ENCODE data around the gene IQCC. TPM values are rescaled to one million over a fixed set of nuclear protein-coding genes. Genes with fewer than 3 reads are reported as not detected.

Gene IQCC
- total and polyA plus RNA-seq, 8 donors = 1.9 to 8.7 (median 7.9) TPM

DNA sequence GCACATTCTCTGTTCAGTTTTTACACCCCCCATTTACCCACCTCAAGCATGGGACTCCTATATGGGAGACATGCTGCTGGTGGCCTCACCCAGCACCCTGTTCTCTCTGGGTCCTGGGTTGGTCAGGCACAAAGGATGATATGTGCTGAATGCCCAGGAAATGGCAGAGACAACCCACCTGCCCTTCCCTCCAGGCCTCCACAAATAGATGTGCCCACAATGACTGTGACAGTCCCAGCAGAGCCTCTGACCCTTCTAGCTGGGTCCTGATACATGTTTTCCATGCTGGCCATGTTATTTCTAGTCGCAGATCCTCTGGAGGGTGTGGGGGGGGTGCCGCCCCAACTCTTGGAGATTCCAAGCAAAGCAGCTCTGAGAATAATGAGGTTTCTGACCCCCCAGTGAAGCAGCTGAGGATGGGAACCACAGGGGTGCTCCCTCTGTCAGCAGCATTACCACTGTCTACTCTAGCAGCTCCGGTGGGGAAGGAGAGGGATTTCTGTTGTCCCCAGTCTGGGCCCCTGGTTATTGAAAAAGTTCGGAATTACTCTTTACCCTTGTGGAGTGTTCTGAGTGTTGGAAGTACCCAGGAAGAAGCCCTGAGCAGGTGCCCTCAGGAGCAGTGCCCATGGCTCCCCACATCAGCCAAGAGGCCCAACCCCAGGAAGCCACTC, 6.3 kb upstream of the IQCC start:
- ATAC-seq (no peak), DNase-seq (peak in 1 of 4 donors; percentile 0)
- H3K4me3 ChIP-seq = no peak overlapping the region
- H3K27ac ChIP-seq = peak overlapping the region in 1 of 2 donors; percentile 73
- peaks cover 14 to 26% of the 10 kb centered on the region in 2 donors for H3K4me1 ChIP-seq
- no peaks in the 10 kb centered on the region for H3K9me3 ChIP-seq
- TF ChIP-seq, protein P1, sequence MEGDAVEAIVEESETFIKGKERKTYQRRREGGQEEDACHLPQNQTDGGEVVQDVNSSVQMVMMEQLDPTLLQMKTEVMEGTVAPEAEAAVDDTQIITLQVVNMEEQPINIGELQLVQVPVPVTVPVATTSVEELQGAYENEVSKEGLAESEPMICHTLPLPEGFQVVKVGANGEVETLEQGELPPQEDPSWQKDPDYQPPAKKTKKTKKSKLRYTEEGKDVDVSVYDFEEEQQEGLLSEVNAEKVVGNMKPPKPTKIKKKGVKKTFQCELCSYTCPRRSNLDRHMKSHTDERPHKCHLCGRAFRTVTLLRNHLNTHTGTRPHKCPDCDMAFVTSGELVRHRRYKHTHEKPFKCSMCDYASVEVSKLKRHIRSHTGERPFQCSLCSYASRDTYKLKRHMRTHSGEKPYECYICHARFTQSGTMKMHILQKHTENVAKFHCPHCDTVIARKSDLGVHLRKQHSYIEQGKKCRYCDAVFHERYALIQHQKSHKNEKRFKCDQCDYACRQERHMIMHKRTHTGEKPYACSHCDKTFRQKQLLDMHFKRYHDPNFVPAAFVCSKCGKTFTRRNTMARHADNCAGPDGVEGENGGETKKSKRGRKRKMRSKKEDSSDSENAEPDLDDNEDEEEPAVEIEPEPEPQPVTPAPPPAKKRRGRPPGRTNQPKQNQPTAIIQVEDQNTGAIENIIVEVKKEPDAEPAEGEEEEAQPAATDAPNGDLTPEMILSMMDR (IDR thresholded peaks at IDR 0.05) = no peak
- intact Hi-C loops (cut with DNase I) = no loop called here
- H3K27me3 ChIP-seq = no peaks in the 10 kb centered on the region
- H3K36me3 ChIP-seq = peaks cover 4 to 47% of the 10 kb centered on the region in 2 donors

DNA sequence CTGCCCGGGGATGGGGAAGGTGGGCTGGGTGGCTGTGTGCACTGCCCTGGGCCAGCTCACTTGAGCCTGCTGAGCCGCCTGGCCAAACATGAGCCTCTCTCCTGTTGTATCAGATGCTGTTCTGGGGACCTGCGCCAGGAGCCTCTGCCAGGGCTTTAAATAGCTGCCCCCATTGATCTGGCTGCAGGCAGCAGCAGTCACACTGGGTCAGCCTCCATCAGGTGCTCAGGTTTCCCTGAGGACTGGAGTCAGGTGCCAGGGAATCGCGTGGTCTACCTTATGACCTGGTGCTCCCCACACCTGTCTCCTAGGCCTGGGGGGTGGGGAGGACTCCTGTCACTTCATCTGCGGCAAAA, 5.8 kb upstream of the IQCC start:
- H3K9me3 ChIP-seq = no peaks in the 10 kb centered on the region
- peak overlapping the region in 1 of 2 donors; percentile 64 for H3K4me3 ChIP-seq
- H3K36me3 ChIP-seq = peaks cover 4 to 42% of the 10 kb centered on the region in 2 donors
- DNase-seq (peak in 1 of 4 donors; percentile 61), ATAC-seq (no peak)
- H3K4me1 ChIP-seq = peaks cover 14 to 26% of the 10 kb centered on the region in 2 donors
- TF ChIP-seq, protein P1 (IDR thresholded peaks at IDR 0.05) = no peak
- H3K27me3 ChIP-seq = no peaks in the 10 kb centered on the region
- intact Hi-C loops (cut with DNase I) = no loop called here
- H3K27ac ChIP-seq = peak overlapping the region; percentile 64 to 73

DNA sequence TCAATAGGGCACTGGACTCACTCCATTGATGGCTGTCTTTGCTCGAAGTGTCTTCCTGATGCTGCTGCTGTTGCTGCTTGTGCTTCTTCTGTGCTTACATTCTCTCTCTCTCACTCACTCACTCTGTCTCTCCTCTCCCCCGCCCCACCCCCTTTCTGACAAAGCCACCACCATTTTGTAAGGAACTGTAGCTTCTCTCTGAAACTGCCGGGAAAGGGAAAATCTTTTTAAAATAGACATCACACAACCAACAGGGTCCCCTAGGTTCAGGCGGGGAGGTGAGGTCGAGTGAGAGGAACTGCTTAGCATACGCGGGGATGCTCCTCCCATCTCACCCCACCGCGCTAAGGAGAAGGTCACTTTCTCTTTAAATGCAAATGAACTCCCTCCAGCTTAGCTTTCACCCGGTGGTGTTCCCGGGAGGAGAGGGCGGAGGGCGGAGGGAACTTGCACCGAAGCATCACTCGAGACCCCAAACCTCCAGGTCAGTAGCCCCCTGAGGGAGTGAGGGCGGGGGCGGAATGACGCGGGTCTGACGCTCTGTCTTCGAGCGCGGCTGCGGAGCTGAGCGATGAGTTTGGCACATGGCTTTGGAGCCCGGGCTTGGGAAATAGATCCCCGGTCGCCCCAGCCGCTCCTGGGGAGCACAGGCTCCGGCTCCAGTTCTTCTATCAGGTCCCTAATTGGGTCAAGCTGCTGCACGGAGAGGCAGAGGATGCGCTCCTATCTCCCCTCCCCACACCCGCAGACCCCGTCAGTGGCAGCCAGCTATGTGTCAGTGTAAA, 5.1 kb upstream of the IQCC start, which contains the start of gene CCDC28B:
CCDC28B (plus strand) TSS at position 370 of the 785 bp plus-strand sequence. CDS start 1,341 bp downstream, outside the sequence.
- Histone ChIP-seq H3K4me1 (peaks cover 14 to 31% of the 10 kb centered on the region in 2 donors), H3K27me3 (no peaks in the 10 kb centered on the region), H3K9me3 (no peaks in the 10 kb centered on the region), H3K4me3 (peak within 1 kb of the TSS; percentile 55 to 64), H3K27ac (peak within 1 kb of the TSS; percentile 64 to 73), H3K36me3 (peaks cover 0 to 35% of the 10 kb centered on the region in 2 donors)
- TF ChIP-seq, protein P1 (IDR thresholded peaks at IDR 0.05) = no peak
- DNase-seq (peak; percentile 62 to 85 (median 72)), ATAC-seq (peak; percentile 44)
- intact Hi-C loops (cut with DNase I) = no loop called here

DNA sequence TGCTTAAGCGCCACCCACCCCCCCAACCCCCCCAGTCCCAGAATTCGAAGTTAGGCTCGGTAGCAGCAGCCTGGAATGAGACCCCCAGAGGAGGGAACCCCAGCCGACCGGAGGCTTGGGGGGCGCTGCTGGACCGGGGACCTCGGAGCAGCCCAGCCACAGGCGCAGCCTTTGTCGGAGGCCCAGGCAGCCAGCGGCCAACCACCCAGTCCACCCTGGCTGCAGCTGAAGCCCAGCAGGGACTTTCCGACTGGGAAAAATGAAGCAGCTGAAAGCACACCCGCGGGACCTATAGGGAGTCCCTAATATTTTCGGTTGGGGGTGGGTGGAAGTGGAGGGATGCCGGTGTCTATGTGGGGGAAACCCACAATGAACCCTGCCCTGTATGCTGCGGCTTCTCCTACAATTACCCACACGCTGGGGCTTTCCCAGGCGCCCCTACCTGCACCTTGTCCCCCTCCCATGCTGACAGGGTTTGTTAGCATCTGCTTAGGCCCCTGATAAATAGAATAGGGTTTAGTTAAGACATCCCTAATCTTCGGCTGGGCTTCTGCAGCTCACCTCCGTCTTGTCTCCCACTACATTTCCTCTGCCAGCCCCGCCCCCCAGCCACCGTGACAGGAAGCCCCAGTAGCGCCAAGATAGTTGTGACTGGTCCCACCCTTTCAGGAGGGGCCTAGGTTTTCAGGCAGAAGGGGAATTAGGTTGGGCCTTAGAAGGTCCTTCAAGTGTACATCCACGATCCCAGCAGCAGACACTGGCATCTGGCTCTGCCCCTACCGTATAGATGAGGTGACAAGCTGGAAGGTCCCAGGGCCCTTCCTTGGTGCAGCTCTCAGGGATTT, 4.2 kb upstream of the IQCC start:
- peaks cover 18 to 38% of the 10 kb centered on the region in 2 donors for H3K4me1 ChIP-seq
- no peaks in the 10 kb centered on the region for H3K9me3 ChIP-seq
- peak overlapping the region; percentile 64 to 73 for H3K27ac ChIP-seq
- H3K27me3 ChIP-seq = no peaks in the 10 kb centered on the region
- ATAC-seq (peak; percentile 26), DNase-seq (peak; percentile 54 to 78 (median 68))
- TF ChIP-seq, protein P1 (IDR thresholded peaks at IDR 0.05) = no peak
- H3K36me3 ChIP-seq = peaks cover 0 to 27% of the 10 kb centered on the region in 2 donors
- intact Hi-C loops (cut with DNase I) = no loop called here
- H3K4me3 ChIP-seq = peak overlapping the region; percentile 55 to 64
